Measurements from ENCODE around the gene VAT1L. TPM values are rescaled to one million over a fixed set of nuclear protein-coding genes. Genes with fewer than 3 reads are reported as not detected.

VAT1L gene
- total and polyA plus RNA-seq, 10 of the 15 experiments (the other 5 are each of a cell fraction or from before 2014, with no cell fraction given) = 0.06 to 0.18 (median 0.10) TPM; not detected in 5

DNA sequence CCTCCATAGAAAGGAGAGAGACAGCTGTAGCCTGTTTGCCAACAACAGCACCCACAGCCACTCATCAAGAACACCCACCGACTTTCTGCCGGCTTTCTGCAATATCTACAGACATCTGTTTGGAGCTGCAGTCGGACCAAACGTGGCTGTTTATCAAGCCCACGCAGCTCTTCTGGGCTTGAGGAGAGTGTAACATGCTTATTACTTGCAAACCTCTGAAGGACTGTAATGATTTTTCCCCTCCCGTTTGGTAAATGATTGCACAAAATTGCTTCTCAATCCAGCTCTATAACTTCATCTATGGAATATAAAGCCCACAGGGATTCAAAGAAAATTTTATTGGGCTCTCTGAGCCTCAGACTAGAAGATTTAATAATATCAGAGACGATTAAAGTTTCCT, 100.5 kb downstream of the VAT1L start:
- RAD21 ChIA-PET (ENCODE audit: unreplicated experiment) = no interaction called here
- intact Hi-C loops (cut with micrococcal nuclease; ENCODE audit: unreplicated experiment) = no loop called here

More for the DNA sequence above, 100.5 kb downstream of the VAT1L start:
- BruUV-seq (replicated peaks) = no TSS peak
- Histone ChIP-seq H3K9me3 (replicated peaks; ENCODE audit: control insufficient read depth, insufficient read depth, low read length) (no peaks in the 10 kb centered on the region), H3K4me1 (ENCODE audit: control insufficient read depth, insufficient read depth, low read length) (no peaks in the 10 kb centered on the region), H3K27ac (ENCODE audit: control insufficient read depth, insufficient read depth) (no peak overlapping the region), H3K36me3 (ENCODE audit: control insufficient read depth in 2 of 2, insufficient read depth in 2 of 2, low read length in 1 of 2) (no peaks in the 10 kb centered on the region), H4K20me1 (ENCODE audit: control insufficient read depth, insufficient read depth) (no peaks in the 10 kb centered on the region), H2AFZ (ENCODE audit: control insufficient read depth, low read depth, low read length) (no peak overlapping the region), H3K27me3 (replicated peaks in 1 of 2; ENCODE audit: control insufficient read depth in 2 of 2, insufficient read depth in 2 of 2, low read length in 1 of 2) (0 out of 4 replicates have a peak, but pooled peaks cover 0 to 2% of the 10 kb centered on the region in 2 experiments), H3K4me3 (no peak overlapping the region), H3K9ac (ENCODE audit: control insufficient read depth, insufficient read depth, low read length) (no peak overlapping the region), H3K4me2 (ENCODE audit: control insufficient read depth, insufficient read depth) (no peak overlapping the region), H3K79me2 (ENCODE audit: control insufficient read depth, insufficient read depth, low read length) (no peaks in the 10 kb centered on the region)
- ATAC-seq = no peak
- TF ChIP-seq ZNF217 (IDR thresholded peaks at IDR 0.05) = no peak
- TF ChIP-seq, protein P1, sequence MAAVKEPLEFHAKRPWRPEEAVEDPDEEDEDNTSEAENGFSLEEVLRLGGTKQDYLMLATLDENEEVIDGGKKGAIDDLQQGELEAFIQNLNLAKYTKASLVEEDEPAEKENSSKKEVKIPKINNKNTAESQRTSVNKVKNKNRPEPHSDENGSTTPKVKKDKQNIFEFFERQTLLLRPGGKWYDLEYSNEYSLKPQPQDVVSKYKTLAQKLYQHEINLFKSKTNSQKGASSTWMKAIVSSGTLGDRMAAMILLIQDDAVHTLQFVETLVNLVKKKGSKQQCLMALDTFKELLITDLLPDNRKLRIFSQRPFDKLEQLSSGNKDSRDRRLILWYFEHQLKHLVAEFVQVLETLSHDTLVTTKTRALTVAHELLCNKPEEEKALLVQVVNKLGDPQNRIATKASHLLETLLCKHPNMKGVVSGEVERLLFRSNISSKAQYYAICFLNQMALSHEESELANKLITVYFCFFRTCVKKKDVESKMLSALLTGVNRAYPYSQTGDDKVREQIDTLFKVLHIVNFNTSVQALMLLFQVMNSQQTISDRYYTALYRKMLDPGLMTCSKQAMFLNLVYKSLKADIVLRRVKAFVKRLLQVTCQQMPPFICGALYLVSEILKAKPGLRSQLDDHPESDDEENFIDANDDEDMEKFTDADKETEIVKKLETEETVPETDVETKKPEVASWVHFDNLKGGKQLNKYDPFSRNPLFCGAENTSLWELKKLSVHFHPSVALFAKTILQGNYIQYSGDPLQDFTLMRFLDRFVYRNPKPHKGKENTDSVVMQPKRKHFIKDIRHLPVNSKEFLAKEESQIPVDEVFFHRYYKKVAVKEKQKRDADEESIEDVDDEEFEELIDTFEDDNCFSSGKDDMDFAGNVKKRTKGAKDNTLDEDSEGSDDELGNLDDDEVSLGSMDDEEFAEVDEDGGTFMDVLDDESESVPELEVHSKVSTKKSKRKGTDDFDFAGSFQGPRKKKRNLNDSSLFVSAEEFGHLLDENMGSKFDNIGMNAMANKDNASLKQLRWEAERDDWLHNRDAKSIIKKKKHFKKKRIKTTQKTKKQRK (IDR thresholded peaks at IDR 0.05; ENCODE audit: low read depth, low read length) = no peak
- no peak for TF ChIP-seq GATAD2B (conservative IDR thresholded peaks at IDR 0.05; ENCODE audit: low read depth)
- TF ChIP-seq JUNB (IDR thresholded peaks at IDR 0.05) = no peak
- TF ChIP-seq EGR1 (IDR thresholded peaks at IDR 0.05; ENCODE audit: borderline replicate concordance in 1 of 2, low read depth in 2 of 2, low read length in 2 of 2) = no peak
- TF ChIP-seq, protein P2, sequence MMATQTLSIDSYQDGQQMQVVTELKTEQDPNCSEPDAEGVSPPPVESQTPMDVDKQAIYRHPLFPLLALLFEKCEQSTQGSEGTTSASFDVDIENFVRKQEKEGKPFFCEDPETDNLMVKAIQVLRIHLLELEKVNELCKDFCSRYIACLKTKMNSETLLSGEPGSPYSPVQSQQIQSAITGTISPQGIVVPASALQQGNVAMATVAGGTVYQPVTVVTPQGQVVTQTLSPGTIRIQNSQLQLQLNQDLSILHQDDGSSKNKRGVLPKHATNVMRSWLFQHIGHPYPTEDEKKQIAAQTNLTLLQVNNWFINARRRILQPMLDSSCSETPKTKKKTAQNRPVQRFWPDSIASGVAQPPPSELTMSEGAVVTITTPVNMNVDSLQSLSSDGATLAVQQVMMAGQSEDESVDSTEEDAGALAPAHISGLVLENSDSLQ (IDR thresholded peaks at IDR 0.05) = no peak
- TF ChIP-seq CREM (IDR thresholded peaks at IDR 0.05; ENCODE audit: low read depth) = no peak
- no peak for TF ChIP-seq ASH2L (IDR thresholded peaks at IDR 0.05; ENCODE audit: borderline replicate concordance, low read depth)
- no peak for TF ChIP-seq ESRRA (IDR thresholded peaks at IDR 0.05; ENCODE audit: low read length)
- no peak for TF ChIP-seq PAX5 (IDR thresholded peaks at IDR 0.05; ENCODE audit: borderline replicate concordance, low read depth, low read length)
- no peak for TF ChIP-seq SREBF2 (IDR thresholded peaks at IDR 0.05; ENCODE audit: low read length)
- TF ChIP-seq SUPT20H (IDR thresholded peaks at IDR 0.05; ENCODE audit: borderline replicate concordance, control insufficient read depth, low read depth, low read length) = no peak
- TF ChIP-seq NR2C1 (IDR thresholded peaks at IDR 0.05) = no peak
- TF ChIP-seq ETV6 (conservative IDR thresholded peaks at IDR 0.05 in 1 of 2, IDR thresholded peaks at IDR 0.05 in 1 of 2; ENCODE audit: borderline replicate concordance in 1 of 2, low read depth in 1 of 2) = no peak
- TF ChIP-seq FOXK2 (IDR thresholded peaks at IDR 0.05) = no peak
- WGBS (ENCODE audit: insufficient coverage, insufficient replicate concordance, low lambda C conversion rate, missing lambda C conversion rate) = 40% methylated on average over 7 of the region's 7 CpGs
- CTCF ChIA-PET = no interaction called here
- SMC1A ChIA-PET (ENCODE audit: uncharacterized antibody, unreplicated experiment) = no interaction called here
- in situ Hi-C loops (cut with MboI) = no loop called here
- no peak for FAIRE-seq
- DNase-seq (ENCODE audit: low read depth, low spot score) = no peak
- POLR2A ChIA-PET = no interaction called here
